Measurements from ENCODE around the gene ARAP3.
A peak's percentile ranks its signal among the peaks of the same experiment; 100 is the strongest.
"Not testable (repeated sequence)": the region's sequence is repeated elsewhere in the genome, so short reads cannot be mapped to it uniquely, and the experiment has no call there.

ARAP3 gene, protein sequence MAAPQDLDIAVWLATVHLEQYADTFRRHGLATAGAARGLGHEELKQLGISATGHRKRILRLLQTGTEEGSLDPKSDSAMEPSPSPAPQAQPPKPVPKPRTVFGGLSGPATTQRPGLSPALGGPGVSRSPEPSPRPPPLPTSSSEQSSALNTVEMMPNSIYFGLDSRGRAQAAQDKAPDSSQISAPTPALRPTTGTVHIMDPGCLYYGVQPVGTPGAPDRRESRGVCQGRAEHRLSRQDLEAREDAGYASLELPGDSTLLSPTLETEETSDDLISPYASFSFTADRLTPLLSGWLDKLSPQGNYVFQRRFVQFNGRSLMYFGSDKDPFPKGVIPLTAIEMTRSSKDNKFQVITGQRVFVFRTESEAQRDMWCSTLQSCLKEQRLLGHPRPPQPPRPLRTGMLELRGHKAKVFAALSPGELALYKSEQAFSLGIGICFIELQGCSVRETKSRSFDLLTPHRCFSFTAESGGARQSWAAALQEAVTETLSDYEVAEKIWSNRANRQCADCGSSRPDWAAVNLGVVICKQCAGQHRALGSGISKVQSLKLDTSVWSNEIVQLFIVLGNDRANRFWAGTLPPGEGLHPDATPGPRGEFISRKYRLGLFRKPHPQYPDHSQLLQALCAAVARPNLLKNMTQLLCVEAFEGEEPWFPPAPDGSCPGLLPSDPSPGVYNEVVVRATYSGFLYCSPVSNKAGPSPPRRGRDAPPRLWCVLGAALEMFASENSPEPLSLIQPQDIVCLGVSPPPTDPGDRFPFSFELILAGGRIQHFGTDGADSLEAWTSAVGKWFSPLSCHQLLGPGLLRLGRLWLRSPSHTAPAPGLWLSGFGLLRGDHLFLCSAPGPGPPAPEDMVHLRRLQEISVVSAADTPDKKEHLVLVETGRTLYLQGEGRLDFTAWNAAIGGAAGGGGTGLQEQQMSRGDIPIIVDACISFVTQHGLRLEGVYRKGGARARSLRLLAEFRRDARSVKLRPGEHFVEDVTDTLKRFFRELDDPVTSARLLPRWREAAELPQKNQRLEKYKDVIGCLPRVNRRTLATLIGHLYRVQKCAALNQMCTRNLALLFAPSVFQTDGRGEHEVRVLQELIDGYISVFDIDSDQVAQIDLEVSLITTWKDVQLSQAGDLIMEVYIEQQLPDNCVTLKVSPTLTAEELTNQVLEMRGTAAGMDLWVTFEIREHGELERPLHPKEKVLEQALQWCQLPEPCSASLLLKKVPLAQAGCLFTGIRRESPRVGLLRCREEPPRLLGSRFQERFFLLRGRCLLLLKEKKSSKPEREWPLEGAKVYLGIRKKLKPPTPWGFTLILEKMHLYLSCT (N-terminal part only)

DNA sequence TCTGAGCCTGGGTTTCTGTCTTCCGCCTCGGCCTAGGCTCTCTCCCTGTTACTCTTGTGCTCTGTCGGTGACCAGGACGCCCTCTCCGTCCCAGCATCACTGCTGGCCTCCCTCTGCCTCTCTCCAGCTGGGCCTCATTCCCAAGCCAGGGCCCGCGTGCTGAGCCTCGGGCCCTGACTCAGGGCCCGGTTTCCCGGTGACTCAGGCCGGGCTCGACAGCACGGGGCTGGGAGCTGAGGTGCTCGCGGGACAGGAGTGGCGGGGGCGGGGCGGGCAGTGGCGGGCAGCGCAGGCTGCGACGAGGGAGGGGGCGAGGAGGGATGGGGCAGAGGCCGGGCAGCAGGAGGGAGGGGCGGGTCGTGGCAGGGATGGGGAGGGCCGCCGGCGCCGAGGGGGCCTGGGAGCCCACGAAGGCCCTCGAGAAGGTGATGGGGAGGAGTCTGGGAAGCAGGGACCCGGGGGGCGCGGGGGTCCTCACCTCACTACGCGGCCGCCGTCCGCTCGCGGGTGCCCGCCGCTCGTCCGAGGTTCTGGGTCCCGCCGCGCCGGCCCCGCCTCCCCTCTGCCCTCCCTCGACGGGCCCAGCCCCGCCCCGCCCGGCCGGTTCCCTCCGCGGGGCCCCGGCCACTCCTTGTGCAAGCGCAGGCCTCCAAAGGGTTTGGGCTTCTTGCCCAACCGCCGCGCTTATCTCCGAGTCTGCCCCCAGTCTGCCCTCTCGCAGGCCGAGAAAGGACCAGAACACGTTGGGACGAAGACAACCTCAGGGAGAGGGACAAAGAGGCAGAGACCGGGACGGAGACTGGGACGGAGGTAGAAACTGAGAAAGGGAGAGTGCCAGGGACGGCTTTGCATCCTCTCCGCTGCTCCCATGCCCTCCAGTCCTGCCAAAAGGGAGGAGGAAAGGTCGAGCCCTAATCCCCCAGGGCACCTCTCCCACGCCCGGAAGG, at the start of gene ARAP3:
Gene ARAP3, minus strand, starts transcription at position 536 of the 947 bp plus-strand sequence. CDS start 1,744 bp downstream, outside the sequence.
- peak; percentile 74 for DNase-seq

DNA sequence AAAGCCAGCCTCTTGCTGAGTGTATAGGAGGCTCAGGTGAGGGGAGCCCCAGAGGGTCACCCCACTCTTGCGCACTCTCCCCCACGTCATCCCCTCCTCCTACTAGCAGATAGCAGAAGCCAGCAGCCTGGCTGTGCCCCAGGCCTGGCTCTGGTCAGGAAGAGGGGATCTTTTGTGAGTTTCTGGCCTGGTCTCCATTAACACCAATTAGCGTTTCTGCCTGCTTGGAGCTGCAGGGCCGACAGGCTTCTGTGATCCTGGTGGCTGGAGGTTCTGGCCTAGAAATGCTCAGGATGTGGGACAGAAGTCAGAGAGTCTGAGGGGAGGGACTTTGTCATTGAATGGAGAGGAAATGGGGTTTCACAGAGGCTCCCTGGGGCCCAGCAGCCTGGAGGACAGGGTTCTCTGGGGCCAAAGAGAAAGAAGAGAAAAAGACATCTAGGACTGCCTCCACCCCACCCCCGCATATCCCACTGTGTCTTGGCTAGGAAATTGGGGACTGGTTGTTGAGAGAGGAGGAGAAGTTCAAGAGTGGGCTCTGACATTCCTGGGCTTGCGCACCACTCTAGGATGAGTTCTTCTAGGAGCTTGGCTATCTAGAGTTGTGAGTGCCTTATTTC, 47.5 kb upstream of the ARAP3 start:
- no peak for DNase-seq

DNA sequence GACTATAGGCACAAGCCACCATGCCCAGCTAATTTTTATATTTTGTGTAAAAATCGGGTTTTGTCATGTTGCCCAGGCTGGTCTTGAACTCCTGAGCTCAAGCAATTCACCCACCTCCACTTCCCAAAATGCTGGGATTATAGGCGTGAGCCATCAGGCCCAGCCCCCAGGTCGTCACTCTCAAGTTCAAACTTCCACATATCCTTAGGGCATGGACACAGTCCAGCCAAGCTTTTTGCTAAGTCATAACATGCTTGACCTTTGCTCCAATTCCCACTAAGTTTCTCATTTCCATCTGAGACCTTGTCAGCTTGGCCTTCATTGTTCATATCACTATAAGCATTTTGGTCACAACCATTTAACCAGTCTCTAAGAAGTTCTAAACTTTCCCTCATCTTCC, 43.9 kb upstream of the ARAP3 start:
- DNase-seq: no peak

DNA sequence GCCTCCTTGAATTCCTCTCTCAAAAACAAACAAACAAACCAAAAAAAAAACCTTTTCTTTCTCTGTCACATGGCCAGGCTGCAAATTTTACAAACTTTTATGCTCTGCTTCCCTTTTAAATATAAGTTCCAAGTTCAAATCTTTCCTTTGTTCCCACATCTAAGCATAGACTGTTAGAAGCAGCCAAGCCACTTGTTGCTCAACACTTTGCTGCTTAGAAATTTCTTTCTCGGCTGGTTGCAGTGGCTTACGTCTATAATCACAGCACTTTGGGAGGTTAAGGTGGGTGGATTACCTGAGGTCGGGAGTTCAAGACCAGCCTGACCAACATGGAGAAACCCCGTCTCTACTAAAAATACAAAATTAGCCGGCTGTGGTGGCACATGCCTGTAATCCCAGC, 43.1 kb upstream of the ARAP3 start:
- DNase-seq: not testable (repeated sequence)

DNA sequence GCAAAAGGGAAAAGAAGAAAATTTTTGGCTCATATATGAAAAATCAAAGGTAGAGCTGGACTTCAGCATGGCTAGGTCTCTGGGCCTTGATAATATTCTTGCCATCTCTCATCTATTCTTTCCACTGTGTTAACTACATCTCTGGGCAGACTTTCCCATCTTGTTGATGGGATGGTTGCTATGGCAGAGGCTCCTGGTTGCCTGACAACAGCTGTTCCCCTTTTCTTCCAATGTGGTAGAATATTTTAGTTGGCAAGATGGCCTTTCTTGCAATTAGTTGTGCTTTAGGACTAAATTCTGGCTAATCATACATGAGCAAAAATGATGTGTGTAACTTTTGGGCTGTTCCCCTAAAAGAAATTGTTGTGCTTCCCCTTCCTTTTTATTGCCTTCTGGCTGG, 40.2 kb upstream of the ARAP3 start:
- DNase-seq: no peak

DNA sequence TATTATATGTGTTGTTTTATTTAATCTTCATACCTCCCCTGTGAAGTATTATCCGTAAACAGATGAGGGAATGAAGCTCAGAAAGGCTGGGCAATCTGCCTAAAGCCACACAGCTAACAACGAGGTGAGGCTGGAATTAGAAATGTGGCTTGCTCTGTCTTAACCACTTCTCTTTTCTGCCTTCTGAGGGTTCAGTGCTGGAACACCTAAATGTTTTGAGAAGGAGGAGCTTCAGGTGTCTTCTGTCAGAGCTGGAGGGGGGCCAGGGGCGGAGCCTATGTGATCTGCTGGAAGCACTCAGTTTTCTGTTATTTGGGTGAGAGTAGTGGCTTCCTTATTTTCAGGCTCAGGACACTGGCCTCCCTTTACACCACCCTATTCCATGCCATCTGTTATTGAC, 35.0 kb upstream of the ARAP3 start:
- DNase-seq: no peak

DNA sequence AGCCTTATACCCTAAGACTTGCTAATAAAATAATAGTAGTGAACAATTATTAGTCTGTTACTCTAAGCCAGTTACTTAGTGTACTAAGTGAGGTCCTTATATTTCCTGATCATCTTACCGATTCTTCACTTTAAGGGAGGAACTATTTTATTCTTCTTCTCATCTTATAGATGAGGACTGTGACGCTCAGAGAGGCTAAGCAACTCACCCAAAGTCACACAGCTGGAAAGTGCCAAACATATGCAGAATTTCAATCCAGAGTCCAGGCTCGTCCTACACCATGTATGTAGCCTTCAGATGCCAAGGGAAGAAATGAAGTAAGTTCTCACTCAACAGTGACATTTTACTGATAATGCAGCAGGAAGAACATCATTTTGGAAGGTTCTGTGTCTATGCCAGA, 34.4 kb upstream of the ARAP3 start:
- DNase-seq: no peak

DNA sequence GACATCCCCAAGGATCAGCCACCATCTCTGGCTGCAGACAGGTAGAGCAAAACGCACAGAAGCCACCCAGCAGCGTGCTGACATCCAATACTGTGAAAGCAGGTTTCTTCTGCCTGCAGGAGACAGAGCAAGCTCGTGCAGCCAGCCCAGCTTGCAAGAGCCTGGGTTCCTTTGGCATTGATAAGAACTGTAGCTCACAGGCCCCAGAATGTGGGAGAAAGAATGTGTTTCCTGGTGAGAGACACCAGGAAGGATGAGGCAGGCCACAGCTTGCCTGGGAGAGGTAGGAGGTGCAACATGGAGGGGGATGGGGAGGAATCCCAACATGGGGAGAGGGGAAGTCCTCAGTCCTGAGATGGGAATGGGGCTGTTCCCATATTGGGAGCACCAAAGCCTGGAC, 34.0 kb upstream of the ARAP3 start:
- DNase-seq: no peak

DNA sequence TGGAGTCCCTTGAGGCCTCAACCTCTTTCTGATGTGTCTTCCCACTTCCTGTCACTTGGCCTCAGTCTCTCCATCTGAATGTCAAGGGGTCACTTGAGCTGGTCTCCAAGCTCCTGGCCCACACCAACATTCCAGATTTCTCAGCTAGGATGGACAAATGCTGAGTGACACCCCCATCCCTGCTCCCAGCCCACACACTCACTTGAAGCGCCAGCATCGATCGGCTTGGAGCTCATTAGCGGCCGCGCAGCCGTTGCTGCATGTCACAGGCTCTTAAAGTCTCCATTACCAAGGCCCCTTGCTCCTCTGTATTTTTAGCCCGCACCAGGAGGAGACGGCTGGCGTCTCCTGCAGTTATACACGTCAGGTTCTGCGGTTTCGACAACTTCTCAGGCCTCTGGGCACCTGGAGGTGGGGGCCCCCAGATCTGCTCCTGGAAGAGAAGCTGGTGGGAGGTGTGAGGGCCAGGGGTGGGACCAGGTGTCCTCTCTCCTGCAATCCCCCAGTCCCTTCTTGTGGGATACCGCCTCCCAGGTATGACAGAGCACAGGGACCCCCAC, 33.4 kb upstream of the ARAP3 start:
- no peak for DNase-seq

DNA sequence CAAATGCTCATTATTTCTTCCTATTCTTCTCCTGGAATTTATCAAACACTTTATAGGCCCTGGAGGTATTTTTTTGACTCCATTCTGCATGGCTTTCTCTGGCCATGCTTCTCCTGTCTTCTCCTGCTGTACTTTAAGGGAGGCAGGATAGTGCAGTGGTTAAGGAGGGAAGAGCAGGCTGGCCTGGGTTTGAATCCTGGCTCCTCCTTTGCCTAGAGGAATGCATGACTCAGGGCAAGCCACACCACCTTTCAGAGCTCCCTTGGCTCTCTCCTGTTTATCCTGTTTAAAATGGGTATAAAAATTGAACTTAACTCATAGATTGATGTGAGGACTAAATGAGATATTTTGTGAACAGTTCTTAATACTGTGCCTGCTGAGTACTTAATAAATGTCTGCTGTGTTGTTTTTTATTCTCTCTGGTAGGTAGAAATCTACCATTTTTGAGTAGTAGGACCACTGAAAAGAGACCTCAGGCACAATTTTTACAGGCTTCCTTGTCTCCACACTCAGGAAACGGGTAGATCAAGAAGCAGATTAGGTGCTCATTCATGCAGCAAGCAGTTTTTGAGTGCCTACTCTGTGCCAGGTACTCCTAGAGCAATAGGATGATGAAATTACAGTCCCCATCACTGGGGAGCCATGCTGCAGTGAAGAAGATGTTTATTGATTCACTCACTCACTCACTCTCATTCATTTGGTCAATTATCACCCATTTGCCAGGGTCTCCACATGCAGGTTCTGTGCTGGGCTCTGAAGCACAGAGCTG, 32.7 kb upstream of the ARAP3 start:
- no peak for DNase-seq

DNA sequence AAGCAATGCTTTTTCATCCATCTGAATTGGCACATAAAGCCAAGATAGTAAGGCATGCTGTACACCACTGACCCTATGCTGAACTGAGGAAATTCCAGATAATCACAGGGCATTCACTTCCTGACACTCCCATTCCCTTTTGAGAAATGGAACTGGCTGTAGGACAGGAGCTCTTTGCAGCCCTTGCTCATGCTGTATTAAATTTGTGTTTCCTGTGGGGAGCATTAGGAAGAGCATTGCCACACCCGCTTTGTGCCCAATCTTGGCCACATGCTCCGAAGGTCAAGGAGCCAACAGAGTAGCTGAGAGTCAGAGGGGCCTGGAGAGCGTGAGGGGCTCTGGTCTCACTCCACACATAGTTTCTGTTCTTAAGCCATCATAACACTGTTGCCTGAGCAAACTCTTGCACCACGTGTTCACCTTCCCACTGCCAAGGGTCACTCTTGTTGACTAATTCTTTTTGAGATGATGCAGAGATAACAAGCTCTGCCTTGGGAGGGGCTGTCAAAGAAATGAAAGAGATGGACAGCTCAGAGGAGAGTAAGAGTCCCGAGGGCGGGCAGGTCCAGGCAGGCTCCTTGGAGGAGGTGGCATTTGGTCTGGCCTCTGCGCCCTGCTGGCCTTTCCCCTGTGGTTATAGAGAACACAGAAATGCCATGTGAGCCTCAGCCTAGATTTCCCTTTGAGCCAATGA, 31.7 kb upstream of the ARAP3 start:
- no peak for DNase-seq

DNA sequence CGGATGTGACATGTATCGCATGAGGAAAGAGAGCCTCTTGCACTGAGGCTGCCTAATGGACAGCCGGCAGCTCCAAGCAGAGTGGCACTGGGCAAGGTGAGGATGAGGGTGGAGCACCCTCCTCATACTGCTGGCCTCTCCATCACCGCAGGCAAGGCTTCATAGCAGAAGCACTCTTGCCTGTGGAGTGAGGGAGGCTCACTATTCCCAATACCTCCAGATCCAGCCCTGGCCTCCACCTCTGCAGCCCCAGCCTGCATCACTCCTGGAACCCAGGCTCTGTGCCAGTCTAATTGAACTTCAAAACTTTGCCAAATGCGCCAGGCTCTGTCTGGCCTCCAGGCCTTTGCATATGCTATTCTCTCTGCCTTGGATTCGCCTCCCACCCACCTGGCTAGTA, 29.7 kb upstream of the ARAP3 start:
- DNase-seq: no peak

DNA sequence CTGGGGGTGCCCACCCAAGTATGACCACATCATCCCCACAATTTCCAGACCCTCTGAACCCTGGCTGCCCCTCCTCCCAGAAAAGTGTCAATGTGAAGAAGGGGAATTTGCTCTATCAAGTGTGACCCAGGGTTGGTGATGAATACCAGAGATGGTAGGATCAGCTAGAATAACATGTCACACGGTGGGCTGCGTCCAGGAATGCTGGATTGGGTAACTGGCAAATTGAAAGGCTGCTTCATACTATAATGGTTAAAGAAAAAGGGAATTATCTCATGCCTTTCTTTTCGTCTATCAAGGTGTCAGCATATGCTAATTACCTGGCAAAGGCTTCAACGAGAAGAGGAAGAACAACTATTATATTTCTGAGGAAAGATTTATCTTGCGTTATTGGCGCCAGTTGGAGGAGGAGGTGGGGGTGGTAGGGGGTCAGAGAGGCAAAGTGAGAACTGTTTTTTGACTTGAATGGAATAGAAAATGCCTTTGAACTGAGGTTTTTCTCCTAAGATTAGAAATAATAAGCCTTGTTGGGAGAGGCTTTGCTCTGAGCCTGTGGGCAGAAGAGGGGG, 27.8 kb upstream of the ARAP3 start:
- no peak for DNase-seq

DNA sequence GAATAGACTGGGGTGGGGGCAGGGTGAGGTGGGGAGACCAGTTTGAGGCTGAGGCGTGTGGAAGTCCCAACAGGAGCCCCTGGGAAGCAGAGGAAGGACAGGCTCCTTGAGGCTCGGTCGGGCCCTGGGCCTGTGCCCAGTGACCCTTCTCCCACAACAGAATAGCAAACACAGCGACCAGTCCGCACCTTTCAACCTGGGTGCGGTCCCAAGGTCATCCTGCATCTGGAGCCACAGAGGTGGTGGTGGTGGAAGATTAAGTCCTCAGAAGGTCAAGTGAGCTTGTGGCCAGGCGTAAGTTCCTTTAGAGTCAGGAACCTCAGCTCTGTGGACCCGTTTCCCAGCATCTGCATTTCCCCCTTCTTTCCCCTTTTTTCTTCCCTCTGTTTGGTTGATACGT, 26.0 kb upstream of the ARAP3 start:
- DNase-seq: no peak

DNA sequence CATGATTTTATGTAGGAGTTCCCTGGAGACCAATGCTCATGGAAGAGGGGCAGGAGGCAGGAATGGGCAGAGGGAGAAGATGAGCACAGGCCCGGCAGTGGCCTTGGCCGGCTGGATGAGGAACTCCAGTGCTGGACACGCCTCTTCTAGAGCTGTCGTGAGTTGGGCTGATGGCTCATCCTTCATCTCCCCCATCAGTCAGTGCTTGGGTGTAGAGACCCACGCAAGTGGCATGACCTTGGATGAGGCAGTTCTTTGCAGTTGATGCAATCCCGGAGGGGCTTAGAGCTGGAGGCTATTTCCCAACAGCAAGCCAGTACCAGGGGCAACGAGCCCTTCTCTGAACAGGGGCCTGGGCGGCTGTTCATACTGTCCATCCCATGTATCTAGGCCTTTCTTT, 25.5 kb upstream of the ARAP3 start:
- peak; percentile 20 for DNase-seq

DNA sequence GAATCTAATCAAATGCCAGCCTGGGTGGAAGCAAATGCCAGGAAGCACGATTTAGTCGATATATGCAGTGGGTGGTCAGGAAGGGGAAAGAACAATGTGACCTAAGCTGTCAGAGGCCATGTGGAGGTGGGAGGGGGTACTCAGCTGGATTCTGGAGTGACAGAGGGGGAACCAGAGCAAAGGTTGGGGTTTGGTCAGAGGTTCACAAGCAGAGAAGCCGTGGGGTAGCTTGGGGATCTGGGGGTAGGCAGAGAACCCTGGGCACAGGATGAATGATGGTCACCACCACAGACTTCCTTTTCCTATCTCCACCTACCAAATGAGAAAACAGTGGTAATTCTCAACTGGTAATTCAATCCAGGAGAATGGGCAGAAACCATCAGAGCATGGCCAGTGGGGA, 24.1 kb upstream of the ARAP3 start:
- DNase-seq: no peak

DNA sequence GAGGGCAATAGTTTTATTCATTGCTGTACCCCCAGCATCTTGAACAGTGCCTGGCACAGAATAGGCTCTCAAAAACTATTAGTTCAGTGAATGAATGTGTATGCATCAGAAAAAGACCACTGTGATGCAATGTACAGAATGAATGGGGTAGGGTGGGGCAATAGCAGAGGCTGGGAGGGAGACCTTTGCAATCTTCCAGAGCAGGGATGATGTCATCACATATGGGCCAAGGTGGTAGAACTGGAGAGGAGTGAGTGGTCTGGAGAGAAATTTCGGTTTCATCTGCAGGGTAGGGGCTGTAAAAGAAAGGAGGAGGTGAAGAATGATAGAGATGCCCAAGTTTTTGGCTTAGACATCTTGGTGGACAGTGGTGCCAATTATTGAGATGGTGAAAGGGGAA, 23.4 kb upstream of the ARAP3 start:
- peak; percentile 44 for DNase-seq

DNA sequence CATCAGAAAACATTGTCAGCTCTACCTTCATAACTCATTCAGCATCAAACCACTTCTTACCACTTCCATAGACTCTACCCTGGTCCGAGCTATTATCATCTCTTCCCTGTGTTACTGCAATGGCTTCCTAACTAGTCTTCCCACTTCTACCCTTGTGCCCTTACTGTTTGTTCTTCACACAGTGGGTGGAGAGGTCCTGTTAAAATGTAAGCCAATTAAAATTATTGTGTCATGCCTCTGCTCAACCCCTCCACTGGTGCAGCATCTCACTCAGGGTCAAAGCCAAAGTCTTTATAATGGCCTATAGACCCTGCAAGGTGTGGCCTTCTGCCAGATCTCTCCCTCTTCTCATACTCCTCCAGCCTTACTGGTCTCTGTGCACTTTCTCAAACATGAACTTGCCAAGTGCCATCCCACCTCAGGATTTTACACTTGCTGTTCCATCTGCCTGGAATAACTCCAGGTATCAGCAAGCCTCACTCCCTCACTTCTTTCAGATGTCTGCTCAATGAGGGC, 22.8 kb upstream of the ARAP3 start:
- no peak for DNase-seq

DNA sequence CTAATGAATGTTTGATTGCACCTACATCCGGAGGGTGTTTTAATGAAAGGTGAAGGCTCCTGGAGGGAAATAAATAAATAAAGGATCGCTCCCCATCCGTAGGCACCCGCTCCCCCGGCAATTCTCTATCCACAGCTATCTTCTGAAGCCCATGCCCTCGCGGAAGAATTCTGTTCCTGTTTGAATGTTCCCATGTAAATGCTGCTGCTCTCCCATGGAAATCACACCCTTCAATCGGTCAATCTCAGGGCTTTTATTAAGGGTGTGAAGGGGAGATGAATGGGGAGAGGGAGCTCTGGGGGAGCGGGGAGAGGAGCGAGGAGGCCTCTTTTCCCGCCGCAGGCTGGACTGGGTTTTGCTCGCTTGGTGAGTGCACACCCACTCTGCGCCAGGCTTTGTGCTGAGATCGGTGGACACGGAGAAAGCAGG, 21.1 kb upstream of the ARAP3 start:
- DNase-seq: no peak

Data from suppressor macrophage treated with lipopolysaccharide for 4 hours (primary cell).